ENCODE measurements around the gene GHR. TPM values are rescaled to one million over a fixed set of nuclear protein-coding genes. Genes with fewer than 3 reads are reported as not detected.

GHR gene
- total RNA-seq, 4 donors from 2014 or later = 1.8 to 12.4 (median 3.7) TPM

DNA sequence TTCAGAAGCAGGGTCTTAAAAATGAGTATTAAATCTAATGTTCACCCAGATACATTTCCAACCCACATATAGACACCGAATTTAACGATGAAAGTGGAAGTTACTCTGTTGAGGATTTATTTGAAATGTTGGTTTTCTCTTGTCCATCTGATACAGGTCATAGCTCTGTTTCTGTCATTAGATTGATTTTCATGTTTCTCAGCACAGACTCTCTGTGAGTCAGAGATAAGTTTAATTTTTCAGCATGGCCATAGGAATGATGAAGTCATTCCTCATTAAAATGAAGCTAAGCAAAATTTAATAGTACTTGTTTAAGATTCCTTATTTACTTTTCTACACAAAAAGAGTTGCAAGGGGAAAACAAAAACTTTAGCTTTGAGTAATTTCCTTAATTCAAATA, 38.8 kb downstream of the GHR start:
- TF ChIP-seq CTCF (IDR thresholded peaks at IDR 0.05) (no peak), POLR2A (IDR thresholded peaks at IDR 0.05) (no peak)
- no peak for DNase-seq
- H3K4me1 ChIP-seq = no peaks in the 10 kb centered on the region
- H3K27ac ChIP-seq = no peak overlapping the region
- H3K4me3 ChIP-seq = no peak overlapping the region
- H3K27me3 ChIP-seq = no peaks in the 10 kb centered on the region
- no peaks in the 10 kb centered on the region for H3K36me3 ChIP-seq
- no peaks in the 10 kb centered on the region for H3K9me3 ChIP-seq

DNA sequence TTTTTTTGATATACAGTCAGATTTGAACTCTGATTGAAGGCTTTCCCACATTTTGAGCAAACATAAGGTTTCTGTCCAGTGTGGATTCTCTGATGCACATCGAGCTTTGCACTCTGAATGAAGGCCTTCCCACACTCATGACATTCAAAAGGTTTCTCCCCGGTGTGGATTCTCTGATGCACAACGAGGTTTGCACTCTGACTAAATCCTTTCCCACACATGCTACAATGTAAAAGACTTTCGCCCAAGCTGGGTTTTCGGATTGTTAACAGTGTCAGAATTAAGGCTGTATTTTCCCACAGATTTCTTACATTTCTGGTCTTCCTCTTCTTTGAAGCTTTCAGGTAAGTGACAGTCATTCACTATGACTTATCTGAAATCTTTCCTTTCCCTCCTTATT, 44.3 kb downstream of the GHR start:
- H3K27me3 ChIP-seq = no peaks in the 10 kb centered on the region
- no peak for TF ChIP-seq POLR2A (IDR thresholded peaks at IDR 0.05)
- no peak for TF ChIP-seq CTCF (IDR thresholded peaks at IDR 0.05)
- H3K4me1 ChIP-seq = no peaks in the 10 kb centered on the region
- no peak overlapping the region for H3K4me3 ChIP-seq
- H3K36me3 ChIP-seq = no peaks in the 10 kb centered on the region
- H3K9me3 ChIP-seq = no peaks in the 10 kb centered on the region
- no peak for DNase-seq
- no peak overlapping the region for H3K27ac ChIP-seq

DNA sequence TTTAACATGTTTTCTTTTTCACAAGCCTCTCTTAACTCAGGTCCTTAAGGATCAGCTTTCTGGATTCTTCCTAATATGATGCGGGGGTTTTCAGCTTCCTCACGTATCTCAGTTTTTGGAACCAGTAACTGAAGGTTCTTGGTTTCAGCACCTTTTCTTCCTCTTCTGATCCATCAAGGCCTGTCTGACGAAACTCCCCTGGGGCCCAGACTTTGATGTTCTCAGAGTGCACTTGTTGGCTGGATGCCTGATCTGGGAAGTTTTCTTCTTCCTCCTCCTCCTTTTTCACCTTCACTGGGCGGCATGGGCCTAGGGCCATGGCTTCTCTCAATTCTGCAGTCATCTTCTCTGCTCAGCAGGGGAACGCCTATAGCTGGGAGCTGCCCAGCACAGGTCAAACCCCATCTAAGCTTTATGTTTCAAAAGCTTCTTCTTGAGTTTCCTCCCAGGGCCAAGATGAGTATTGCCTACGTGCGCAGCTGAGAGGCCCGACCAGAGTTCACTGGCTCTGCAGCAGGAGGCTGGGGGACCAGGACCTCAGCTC, 44.8 kb downstream of the GHR start:
- Histone ChIP-seq H3K27ac (no peak overlapping the region), H3K4me1 (no peaks in the 10 kb centered on the region), H3K27me3 (no peaks in the 10 kb centered on the region), H3K36me3 (no peaks in the 10 kb centered on the region), H3K4me3 (no peak overlapping the region), H3K9me3 (no peaks in the 10 kb centered on the region)
- no peak for DNase-seq
- TF ChIP-seq CTCF (IDR thresholded peaks at IDR 0.05) (no peak), POLR2A (IDR thresholded peaks at IDR 0.05) (no peak)

DNA sequence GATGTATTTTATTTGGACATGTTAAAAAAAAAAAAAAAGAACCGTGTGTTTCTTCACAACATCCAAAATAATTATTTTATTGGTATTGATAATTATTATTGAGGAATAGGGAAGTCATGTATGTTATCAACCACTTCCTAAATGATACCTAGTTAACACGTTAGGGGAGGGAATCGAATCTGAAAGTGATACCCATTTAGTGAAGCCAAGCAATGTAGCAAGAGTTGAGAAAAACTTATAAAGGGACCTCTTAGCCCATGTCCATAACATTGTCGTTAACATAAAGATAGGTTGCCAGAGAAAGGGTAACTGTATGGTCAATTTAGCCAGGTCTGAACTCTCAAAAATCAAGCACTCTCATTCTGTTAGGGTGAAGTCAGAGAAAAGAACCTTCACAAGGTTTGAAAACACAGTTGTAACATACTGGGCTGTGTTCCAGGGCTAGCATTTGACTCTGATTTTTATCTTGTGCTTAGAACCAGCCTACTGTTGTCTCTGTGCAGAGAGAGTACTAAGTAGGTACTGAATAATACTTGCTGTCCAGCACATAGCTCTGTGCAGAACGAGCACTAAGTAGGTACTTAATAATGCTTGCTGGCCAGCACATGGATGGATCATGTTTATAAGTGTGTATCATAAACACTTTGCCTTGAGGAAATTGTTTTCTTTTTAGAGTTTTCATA, 60.4 kb downstream of the GHR start:
- Histone ChIP-seq H3K36me3 (no peaks in the 10 kb centered on the region), H3K27me3 (no peaks in the 10 kb centered on the region), H3K9me3 (no peaks in the 10 kb centered on the region), H3K4me3 (no peak overlapping the region), H3K27ac (no peak overlapping the region), H3K4me1 (no peaks in the 10 kb centered on the region)
- TF ChIP-seq CTCF (IDR thresholded peaks at IDR 0.05) (no peak), POLR2A (IDR thresholded peaks at IDR 0.05) (no peak)
- no peak for DNase-seq

DNA sequence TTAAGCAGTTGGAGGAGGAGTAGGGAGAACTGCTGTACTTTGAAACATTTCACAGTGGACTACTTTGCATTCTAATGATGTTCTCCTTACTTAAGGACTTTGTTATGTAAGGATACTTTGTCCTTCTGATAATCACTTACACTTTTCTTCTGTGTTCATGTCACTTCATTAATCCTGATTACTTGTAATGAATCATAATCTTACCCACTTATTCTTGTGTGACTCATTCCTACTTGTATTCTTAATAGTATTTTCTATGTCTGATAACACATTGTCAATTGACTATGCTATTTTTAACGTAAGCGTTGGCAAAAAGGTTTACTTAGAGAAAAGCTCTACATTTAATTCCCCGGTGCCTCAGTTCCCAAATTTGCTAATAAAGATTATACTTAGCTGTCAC, 63.8 kb downstream of the GHR start:
- H3K27me3 ChIP-seq = no peaks in the 10 kb centered on the region
- H3K9me3 ChIP-seq = no peaks in the 10 kb centered on the region
- no peak overlapping the region for H3K27ac ChIP-seq
- DNase-seq = no peak
- TF ChIP-seq POLR2A (IDR thresholded peaks at IDR 0.05) = no peak
- TF ChIP-seq CTCF (IDR thresholded peaks at IDR 0.05) = no peak
- H3K4me3 ChIP-seq = no peak overlapping the region
- H3K4me1 ChIP-seq = no peaks in the 10 kb centered on the region
- H3K36me3 ChIP-seq = no peaks in the 10 kb centered on the region
